NCI-H1092 (cell line): ENCODE data around the gene CDK16.

Experiments
- DNase-seq: peaks from one replicate; lab custom pipeline; 2025; lab: John Stamatoyannopoulos, UW

Gene CDK16

DNA sequence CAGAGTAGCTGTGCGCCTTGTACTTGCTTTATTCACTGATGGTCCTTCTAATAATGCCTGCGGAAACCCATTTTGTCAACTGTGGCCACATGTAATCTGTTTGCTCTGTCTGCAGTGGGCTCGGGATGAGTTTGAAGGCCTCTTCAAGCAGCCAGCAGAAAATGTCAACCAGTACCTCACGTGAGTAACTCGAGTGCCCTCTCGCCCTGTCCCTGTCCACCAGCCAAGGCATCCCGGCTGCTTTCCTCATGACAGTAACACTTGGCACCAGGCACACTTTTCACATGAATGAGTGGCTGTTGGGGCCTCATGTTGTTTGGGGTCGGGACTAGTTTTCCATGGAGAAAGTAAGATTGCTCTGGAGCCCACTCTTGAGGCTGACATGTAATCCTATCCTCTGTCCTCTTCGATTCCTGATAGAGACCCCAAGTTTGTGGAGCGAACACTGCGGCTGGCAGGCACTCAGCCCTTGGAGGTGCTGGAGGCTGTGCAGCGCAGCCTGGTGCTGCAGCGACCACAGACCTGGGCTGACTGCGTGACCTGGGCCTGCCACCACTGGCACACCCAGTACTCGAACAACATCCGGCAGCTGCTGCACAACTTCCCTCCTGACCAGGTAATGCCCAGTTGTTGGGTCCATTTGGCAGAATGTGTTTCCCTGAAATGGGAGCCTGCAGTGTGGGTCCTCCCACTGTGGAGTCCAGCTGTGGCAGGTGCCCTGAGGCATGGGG, 8.8 kb upstream of the CDK16 start:
- no peak for DNase-seq

DNA sequence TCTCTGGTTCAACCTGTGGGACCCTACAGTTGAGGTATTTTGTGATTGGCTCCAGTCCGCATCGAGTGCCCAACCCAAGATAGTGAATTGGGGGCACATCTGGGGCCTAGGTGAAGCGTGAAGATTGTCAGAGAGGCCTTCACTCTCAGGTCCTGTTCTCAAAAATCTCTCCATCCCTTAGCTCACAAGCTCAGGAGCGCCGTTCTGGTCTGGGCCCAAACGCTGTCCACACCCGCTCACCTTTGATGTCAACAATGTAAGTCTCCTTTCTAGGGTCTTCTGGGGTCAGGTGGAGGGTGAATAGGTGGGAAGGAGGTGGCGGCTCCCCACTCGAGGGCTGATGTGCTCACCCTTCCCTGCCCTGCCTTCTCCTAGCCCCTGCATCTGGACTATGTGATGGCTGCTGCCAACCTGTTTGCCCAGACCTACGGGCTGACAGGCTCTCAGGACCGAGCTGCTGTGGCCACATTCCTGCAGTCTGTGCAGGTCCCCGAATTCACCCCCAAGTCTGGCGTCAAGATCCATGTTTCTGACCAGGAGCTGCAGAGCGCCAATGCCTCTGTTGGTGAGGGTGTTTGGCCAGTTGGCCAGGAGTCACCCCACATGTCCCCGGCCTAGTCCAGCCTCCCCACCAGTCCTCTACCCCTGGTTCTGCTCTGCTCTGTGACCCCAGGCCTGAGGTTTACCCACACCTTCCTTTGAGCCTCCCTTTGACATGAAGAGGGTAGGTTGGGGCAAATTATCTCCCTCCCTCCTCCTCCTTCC, 7.6 kb upstream of the CDK16 start:
- DNase-seq, result no peak

DNA sequence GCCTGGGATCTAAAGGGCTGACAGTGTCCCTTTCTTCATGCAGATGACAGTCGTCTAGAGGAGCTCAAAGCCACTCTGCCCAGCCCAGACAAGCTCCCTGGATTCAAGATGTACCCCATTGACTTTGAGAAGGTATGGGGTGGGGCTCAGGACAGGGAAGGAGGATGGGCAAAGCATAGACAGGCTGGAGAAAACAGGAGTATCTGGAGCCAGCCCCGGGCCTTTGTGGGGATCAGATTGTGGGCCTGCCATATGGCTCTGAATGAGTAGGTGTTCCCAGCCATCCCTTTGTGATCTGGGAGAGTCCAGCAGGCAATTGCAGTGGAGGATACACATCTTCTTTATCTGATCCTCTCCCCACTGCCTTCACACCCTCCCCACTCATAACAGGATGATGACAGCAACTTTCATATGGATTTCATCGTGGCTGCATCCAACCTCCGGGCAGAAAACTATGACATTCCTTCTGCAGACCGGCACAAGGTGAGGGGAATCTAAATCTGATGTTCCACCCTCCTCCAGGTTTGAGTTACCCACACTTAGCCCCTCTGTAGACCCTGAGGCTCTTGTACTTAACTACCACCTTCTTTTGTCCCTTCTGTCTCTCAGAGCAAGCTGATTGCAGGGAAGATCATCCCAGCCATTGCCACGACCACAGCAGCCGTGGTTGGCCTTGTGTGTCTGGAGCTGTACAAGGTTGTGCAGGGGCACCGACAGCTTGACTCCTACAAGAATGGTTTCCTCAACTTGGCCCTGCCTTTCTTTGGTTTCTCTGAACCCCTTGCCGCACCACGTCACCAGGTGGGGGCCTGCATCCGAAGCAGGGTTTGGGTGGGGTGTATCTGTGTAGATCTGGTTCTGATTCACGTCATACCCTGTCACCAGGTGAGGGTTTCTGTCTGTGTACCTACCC, 5.8 kb upstream of the CDK16 start:
- DNase-seq, result no peak

DNA sequence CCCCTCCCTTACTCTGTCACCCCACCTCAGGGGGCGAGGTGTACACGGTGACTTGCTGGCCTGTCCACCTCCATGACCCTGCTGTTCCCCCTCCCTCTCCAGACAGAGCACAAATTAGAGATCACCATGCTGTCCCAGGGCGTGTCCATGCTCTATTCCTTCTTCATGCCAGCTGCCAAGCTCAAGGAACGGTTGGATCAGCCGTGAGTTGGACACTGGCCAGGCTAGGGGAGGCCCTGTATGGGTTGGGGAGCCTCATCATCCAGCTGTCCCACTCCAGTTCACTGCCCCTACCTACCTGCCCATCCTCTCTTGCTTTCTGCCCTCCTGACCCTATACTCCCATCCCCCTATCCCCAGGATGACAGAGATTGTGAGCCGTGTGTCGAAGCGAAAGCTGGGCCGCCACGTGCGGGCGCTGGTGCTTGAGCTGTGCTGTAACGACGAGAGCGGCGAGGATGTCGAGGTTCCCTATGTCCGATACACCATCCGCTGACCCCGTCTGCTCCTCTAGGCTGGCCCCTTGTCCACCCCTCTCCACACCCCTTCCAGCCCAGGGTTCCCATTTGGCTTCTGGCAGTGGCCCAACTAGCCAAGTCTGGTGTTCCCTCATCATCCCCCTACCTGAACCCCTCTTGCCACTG, 3.9 kb upstream of the CDK16 start:
- DNase-seq, result no peak

DNA sequence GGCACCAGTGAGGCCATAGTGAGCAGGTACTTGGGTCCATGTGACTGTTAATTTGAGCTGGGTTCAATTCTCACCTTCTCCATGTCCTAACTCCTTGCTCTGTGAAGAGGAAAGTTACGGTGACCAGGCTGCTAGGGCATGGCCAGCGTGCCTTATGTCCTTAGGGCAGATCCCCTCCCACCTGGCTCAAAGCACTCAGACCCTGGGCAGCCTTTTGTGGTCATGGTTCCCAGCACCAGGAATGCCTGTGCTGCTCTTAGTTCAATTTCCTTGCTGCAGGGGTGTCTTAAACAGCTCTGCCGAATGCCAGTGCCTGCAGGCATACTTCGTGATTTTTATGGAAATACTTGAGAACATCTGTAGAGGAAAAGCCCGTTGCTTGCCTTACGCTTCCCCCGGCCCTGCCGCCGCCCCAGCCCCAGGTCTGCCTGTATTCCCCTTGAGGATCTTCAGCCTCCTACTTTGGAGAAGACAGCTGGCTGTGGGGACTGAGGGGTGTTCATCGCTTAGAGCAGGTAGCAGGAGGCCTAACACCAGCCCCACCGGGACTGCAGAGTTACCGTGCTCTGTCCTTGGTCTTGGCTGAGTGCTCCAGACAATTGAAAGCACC, 3.1 kb upstream of the CDK16 start:
- DNase-seq, result no peak

DNA sequence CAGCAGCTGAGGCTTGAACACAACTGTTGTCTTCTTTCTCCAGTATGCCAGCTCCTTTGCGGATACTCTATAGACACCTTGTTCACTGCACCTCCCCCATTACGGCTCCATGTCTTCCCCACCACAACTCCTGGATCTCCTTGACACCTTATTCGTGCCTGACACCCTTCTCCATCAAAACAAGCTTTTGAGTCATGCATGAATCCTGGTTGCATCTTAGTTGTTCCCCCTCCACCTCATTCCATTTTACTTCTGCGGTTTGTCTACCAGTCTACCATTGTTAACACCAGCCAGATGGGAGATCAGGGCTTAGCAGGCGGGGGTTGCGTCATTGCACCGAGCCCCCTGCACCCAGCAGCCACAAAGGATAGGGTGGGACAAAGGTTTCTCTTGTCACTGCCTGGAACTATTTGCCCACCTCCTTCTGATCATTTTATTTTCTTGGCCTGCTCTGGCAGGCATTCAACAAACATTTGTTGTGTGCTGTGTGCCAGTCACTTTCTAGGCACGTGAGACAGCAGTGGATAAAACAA, 2.0 kb upstream of the CDK16 start:
- DNase-seq, result no peak

DNA sequence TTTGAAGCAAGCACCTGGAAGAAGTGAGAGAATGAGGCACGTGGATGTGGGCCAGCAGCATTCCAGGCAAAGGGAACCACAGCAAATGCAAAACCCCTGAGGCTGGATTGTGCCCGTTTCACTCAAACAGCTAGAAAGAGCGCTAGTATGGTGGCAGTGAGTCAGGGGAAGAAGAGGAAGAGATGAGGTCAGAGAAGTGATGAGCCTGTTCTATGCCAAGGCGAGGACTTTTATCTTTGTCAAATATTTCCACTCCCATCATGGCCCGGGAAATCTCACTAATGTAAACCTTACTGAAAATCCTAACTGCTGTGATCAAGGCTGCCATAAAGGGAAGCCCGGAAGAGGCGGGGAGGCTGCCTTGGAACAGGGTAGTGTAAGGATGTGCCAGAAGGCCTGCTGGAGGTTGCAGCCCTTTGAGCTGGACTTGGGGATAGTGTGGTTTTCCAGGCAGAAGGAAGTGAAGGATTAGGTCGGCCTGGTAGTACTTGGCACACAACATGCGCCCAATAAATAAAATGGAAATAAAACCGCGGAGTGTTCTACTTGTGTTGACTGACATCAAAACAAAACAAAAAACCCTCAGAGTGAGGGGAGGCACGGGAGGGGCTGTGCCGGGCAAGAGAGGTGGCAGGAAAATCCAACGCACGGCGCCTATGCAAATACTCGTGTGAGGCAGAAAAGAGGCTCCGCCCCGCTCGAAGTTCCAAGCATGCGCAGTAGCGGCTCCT, 1.2 kb upstream of the CDK16 start:
- no peak for DNase-seq

DNA sequence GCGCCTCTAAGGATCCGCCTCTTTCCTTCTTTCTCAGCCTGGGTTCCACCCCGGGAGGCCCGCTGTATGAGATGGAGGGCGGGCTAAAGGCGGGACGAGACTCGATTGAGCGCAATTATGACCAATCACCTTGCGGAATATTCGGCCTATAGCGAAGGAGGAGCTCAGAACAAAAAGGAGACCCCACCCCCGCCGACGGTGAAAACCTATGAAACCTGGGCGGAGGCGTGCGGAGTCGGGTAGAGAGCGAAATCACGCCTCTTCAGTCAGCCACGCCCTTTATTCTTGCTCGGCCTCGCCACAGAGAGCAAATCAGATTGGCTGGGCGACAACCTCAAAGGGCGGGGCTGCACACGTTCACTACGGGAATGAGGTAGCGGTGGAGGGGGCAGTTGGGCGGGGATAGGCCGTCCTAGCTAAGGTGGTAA, 615 bp upstream of the CDK16 start:
- peak; percentile 99 for DNase-seq

DNA sequence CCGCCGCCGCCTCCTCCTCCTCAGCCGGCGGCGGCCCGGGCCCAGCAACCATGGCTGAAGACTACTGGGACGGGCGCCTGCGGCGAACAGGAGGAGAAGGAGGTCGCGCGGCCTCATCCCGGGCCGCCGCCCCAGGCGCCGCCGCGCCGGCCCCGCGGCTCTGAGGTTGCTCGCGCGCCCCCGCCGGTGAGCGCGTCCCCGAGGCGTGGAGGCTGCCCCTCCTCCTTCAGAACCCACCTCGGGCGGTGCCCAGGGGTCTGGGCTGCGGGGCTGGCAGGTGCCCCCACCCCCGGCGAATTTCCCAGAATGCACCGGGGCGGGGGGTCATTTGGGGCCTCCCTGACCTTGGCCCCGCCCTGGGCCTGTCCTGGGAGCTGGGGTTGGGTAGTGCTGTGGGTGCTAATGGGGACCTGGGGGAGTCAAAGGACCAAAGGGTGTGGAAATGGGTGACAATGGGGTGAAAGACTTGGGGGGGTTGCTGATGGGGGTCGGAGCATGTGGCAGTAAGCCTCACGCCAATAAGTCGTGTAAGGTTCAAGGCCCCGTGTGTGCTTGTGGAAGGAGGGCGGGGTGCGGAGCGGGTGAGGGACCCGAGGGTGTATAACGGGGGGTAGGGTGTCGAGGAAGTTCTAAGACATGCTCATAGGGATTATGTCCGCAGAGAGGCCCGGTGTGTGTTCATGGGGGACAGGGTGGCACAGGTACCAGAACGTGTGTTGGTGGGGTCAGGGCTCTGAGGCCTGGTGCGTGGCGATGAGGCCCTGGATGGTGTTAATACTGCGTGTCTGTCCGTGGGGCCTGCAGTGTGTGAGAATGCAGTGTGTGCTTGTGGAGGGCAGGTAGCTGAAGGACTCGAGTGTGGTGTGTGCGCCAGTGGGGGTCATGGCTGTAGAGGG, 687 bp downstream of the CDK16 start:
- DNase-seq, result peak; percentile 17

DNA sequence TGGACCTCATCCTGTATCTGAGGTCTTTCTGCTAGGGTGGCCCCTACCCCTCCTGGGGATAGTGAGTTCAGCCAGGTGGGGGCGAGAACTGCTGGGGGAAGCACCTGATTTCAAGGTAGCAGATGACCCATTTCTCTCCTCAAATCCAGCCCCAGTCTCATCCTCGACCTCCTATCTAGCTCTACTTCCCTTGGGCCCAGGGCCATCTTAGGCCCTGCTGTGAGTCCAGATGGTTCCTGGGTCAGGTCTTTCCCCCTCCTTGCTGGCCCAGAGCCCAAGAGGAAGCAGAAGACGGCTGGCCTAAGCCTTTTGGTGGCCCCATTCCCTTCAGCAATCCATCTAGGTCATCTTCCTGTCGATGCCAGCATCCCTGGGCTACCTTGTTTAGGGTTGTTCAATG, 3.3 kb downstream of the CDK16 start:
- DNase-seq, result no peak

DNA sequence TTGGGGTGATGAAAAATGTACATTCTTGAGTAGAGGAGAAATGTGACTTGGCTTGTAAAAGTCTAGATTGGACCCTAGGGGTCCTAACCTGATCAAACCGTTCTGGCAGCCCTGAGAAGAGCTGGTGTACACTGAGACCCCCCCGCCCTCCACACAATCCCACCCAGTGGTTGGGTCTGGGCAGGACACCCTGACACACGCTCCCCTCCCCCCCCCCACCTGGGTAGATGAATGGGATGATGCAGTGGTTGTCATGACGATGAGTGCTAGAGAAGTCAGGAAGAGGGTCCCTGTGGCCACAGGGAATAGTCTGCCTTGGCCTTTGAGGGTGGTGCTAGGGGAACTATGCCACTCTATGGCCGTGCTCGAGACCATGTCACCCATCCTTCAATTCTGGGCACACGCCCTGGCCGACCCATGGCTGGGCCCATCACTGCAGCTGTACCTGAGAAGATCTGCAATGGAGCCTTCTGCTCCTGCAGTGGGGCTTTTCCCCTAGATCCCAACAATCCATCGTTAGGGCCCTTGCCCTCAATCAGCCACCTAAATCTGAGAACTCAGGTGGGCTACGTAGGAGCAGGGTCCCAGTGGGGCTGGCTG, 4.4 kb downstream of the CDK16 start:
- no peak for DNase-seq

DNA sequence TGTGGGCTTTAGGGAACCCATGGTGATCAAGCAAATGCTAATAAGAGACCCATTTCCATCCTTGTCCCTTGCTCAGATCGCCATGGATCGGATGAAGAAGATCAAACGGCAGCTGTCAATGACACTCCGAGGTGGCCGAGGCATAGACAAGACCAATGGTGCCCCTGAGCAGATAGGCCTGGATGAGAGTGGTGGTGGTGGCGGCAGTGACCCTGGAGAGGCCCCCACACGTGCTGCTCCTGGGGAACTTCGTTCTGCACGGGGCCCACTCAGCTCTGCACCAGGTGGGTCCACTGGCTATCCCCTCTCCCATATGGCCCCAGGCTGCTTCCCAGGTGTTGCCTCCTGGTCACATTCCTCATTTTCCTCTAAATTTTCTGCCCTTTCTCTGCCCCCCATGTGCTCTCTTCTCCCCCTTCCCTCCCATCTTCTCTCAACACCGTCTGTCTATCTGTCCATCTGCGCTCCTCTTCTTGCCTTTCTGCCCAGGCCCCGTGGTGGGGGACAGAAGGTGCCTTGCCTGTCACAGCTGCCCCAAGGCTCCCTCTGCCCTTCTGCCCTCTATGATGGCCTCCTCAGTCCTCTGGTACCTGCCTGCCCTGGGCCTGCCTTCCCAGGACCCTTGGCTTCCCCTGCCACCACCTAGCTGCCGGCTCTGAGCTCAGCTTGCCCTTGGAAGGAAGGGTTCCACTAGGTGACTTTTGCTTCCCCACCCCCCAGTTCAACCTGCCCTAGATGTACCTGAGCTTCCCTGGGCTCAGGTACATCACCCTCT, 5.2 kb downstream of the CDK16 start:
- DNase-seq, result no peak

DNA sequence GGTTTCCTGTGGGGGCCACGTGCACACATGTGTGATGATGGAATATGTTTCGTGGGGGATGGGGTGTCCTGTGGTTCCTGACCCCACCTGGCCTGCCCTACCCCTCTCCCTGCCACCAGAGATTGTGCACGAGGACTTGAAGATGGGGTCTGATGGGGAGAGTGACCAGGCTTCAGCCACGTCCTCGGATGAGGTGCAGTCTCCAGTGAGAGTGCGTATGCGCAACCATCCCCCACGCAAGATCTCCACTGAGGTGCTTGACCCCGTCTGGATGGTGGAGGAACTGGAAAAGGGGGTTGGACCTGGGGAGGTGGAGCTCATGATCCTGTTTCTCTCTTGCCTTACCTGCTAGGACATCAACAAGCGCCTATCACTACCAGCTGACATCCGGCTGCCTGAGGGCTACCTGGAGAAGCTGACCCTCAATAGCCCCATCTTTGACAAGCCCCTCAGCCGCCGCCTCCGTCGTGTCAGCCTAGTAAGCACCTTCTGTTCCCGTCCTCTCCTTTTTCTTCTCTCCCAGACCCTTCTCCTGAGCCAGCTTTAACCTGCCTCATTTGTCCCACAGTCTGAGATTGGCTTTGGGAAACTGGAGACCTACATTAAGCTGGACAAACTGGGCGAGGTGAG, 5.9 kb downstream of the CDK16 start:
- no peak for DNase-seq

DNA sequence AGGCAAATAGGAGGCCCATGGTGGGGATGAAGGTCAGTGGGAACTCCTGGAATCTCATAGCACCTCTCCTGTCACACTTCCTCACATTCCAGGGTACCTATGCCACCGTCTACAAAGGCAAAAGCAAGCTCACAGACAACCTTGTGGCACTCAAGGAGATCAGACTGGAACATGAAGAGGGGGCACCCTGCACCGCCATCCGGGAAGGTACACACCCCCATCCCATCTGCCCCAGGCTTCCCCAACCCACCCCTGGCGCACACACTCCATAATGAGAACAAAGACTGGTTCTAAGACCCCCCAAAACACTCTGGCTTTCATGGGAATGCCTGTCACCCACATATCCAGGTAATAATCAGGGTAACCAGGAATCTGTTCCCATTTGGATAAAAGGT, 6.4 kb downstream of the CDK16 start:
- DNase-seq, result no peak

DNA sequence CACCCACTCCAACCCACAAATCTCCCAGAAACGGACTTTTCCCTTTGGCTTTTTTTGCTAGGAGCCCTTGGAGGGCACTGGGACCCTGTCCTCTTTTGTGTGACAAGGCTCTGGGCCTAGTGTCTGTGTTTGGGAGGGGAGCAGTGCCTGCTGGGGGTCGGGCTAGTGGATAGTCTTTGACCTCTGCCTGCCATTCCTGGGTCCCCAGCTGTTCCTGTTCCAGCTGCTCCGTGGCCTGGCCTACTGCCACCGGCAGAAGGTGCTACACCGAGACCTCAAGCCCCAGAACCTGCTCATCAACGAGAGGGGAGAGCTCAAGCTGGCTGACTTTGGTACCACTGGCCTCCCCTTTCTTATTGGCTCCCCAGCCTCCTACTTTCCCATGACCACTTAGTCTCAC, 7.6 kb downstream of the CDK16 start:
- DNase-seq, result no peak

DNA sequence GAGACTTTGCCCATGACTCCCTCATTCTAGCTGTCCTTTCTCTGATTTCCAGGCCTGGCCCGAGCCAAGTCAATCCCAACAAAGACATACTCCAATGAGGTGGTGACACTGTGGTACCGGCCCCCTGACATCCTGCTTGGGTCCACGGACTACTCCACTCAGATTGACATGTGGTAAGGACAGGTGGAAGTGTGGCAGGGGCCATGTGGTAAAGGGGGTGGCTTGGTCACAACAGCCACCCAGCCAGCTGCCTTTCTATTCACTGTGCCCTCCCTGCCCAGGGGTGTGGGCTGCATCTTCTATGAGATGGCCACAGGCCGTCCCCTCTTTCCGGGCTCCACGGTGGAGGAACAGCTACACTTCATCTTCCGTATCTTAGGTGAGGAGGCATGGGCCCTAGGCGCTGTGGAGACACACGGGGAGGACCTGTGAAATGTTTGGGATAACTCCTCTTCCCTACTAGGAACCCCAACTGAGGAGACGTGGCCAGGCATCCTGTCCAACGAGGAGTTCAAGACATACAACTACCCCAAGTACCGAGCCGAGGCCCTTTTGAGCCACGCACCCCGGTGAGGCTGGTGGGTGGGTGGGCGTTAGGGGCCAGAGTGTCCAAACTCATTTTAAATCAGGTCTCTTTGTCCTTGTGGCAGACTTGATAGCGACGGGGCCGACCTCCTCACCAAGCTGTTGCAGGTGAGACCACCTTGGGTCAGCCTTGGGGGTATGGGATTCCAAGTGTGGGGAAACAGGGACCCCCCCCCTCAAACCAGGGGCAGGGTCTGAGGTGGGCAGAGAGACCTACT, 8.3 kb downstream of the CDK16 start:
- DNase-seq, result no peak

DNA sequence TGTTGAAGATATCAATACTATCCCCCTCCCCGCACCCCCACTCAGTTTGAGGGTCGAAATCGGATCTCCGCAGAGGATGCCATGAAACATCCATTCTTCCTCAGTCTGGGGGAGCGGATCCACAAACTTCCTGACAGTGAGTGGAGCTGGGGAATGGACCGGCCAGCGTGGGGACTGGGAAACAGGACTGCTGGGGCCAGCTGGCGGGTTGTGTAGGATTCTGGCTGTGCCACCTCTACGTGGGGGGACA, 8.8 kb downstream of the CDK16 start:
- no peak for DNase-seq
